NCI-H1930 (cell line): Measurements from ENCODE around the gene RBM38.

ENCODE experiments used
- DNase-seq, 2 experiments: peaks; one replicate each; lab custom pipeline; 2025; lab: John Stamatoyannopoulos, UW

Gene RBM38

GRCh38 chr20:57374931-57375651 lies 16.1 kb upstream of the RBM38 start:
- no peak for DNase-seq

- no peak for DNase-seq
Measured at GRCh38 chr20:57375652-57376230, 15.5 kb upstream of the RBM38 start.

- no peak for DNase-seq
Measured at GRCh38 chr20:57377350-57377749, 13.8 kb upstream of the RBM38 start.

- no peak for DNase-seq
Measured at GRCh38 chr20:57378107-57378506, 13.1 kb upstream of the RBM38 start.

- no peak for DNase-seq
Measured at GRCh38 chr20:57378646-57379262, 12.4 kb upstream of the RBM38 start.

GRCh38 chr20:57379263-57379647 lies 11.9 kb upstream of the RBM38 start:
- DNase-seq: no peak

GRCh38 chr20:57380081-57380750 lies 11.0 kb upstream of the RBM38 start:
- DNase-seq: no peak

GRCh38 chr20:57381596-57382503 lies 9.3 kb upstream of the RBM38 start:
- peak; percentile 12 to 75 for DNase-seq

GRCh38 chr20:57382516-57382915 lies 8.7 kb upstream of the RBM38 start:
- no peak for DNase-seq

- no peak for DNase-seq
Measured at GRCh38 chr20:57383447-57384347, 7.5 kb upstream of the RBM38 start.

- no peak for DNase-seq
Measured at GRCh38 chr20:57384486-57384885, 6.7 kb upstream of the RBM38 start.

- no peak for DNase-seq
Measured at GRCh38 chr20:57384953-57385761, 6.0 kb upstream of the RBM38 start.

GRCh38 chr20:57385940-57386339 lies 5.3 kb upstream of the RBM38 start:
- DNase-seq: no peak

GRCh38 chr20:57386762-57387161 lies 4.4 kb upstream of the RBM38 start:
- no peak for DNase-seq

- DNase-seq: no peak
Measured at GRCh38 chr20:57387463-57387862, 3.7 kb upstream of the RBM38 start.

- DNase-seq: no peak
Measured at GRCh38 chr20:57387945-57388371, 3.2 kb upstream of the RBM38 start.

- DNase-seq: peak; percentile 53 to 70
Measured at GRCh38 chr20:57388953-57389694, 2.1 kb upstream of the RBM38 start.

- DNase-seq: peak in 1 of 2 experiments; percentile 40
Measured at GRCh38 chr20:57389695-57390603, 1.2 kb upstream of the RBM38 start.
